ENCODE results near the gene DDX51. TPM values are rescaled to one million over a fixed set of nuclear protein-coding genes. Genes with fewer than 3 reads are reported as not detected.

The DDX51 gene
- total RNA-seq, 1 experiment from 2014 or later: 38.1 TPM

GRCh38 chr12:132187646-132188450 lies 43.7 kb upstream of the DDX51 start:
- Histone ChIP-seq H3K4me1 (ENCODE audit: control insufficient read depth in 1 of 2, insufficient read depth in 2 of 2, low read length in 2 of 2) (peaks cover 7 to 22% of the 10 kb centered on the region in 2 experiments), H3K9ac (ENCODE audit: low read length) (no peak overlapping the region), H3K36me3 (ENCODE audit: control insufficient read depth in 1 of 2, insufficient read depth in 2 of 2, low read length in 2 of 2) (no peaks in the 10 kb centered on the region), H3K27me3 (ENCODE audit: insufficient read depth, low read length) (0 out of 2 replicates have a peak, but pooled peaks cover 6% of the 10 kb centered on the region), H3K4me3 (replicated peaks in 1 of 2; ENCODE audit: low read depth in 1 of 2, low read length in 2 of 2) (no peak overlapping the region), H4K20me1 (ENCODE audit: insufficient read depth) (no peaks in the 10 kb centered on the region), H3K27ac (ENCODE audit: low read depth, low read length) (no peak overlapping the region), H3K79me2 (ENCODE audit: insufficient read depth, low read length) (no peaks in the 10 kb centered on the region), H3K9me3 (ENCODE audit: control insufficient read depth in 1 of 2, insufficient read depth in 1 of 2, low read depth in 1 of 2, low read length in 2 of 2) (peaks cover 0 to 3% of the 10 kb centered on the region in 2 experiments; a peak in 1 of 4 replicates), H3K9me2 (ENCODE audit: insufficient read depth) (no peaks in the 10 kb centered on the region), H2AFZ (ENCODE audit: low read depth, low read length, poor library complexity, severe bottlenecking) (no peak overlapping the region), H3K4me2 (ENCODE audit: low read length) (no peak overlapping the region)
- intact Hi-C loops (cut with micrococcal nuclease): no loop called here
- CTCF ChIA-PET: no interaction called here
- no peak for ATAC-seq
- POLR2A ChIA-PET: no interaction called here
- DNase-seq (ENCODE audit: low read depth, low spot score): no peak
- RAD21 ChIA-PET (ENCODE audit: low non-redundant PET in 1 of 2, low total read pairs in 2 of 2, uncharacterized antibody in 2 of 2, unreplicated experiment in 2 of 2): no interaction called here
- no TSS peak for BruUV-seq (replicated peaks)
- TF ChIP-seq, protein P1, sequence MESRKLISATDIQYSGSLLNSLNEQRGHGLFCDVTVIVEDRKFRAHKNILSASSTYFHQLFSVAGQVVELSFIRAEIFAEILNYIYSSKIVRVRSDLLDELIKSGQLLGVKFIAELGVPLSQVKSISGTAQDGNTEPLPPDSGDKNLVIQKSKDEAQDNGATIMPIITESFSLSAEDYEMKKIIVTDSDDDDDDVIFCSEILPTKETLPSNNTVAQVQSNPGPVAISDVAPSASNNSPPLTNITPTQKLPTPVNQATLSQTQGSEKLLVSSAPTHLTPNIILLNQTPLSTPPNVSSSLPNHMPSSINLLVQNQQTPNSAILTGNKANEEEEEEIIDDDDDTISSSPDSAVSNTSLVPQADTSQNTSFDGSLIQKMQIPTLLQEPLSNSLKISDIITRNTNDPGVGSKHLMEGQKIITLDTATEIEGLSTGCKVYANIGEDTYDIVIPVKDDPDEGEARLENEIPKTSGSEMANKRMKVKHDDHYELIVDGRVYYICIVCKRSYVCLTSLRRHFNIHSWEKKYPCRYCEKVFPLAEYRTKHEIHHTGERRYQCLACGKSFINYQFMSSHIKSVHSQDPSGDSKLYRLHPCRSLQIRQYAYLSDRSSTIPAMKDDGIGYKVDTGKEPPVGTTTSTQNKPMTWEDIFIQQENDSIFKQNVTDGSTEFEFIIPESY (IDR thresholded peaks at IDR 0.05; ENCODE audit: extremely low read depth, insufficient replicate concordance, low read length): no peak

DNA sequence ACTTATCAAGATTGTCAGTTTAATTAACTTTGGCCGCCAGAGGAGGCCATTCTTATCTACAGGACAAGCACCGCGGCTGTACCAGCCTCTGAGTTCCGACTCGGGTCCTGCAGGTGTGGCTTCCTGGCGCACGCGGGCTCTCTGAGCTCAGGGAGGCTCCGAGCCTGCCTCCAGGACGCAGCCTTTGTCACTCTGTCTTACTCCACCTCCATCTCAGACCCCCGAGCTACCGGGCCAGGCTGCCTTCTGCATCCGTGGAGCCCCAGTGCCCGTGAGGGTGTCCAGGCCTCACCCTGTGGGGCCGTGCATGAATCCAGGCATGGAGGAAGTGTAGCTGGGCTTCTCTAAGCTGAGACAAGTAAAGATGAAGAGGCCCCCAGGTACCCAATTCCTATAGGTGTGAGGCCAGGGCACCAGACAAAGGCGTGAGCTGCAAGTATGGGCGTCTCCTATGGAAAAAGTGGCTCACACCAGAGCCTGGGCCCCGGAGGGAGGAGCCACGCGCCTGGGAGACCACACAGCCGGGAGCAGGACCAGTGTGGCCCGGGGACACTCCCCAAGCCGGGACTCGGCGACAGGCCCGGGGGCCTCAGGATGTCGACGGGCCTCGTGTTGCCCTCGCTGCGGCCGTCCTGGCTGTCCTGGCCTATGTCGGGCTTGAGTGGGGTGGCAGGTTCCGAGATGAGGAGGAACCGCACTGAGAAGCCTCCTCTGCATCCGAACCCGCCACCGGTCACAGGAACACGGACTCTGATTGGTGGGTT lies 42.9 kb upstream of the DDX51 start:
- Histone ChIP-seq H3K4me1 (ENCODE audit: control insufficient read depth in 1 of 2, insufficient read depth in 2 of 2, low read length in 2 of 2) (peaks cover 7 to 22% of the 10 kb centered on the region in 2 experiments), H3K9me2 (ENCODE audit: insufficient read depth) (no peaks in the 10 kb centered on the region), H3K36me3 (ENCODE audit: control insufficient read depth in 1 of 2, insufficient read depth in 2 of 2, low read length in 2 of 2) (no peaks in the 10 kb centered on the region), H3K9me3 (ENCODE audit: control insufficient read depth in 1 of 2, insufficient read depth in 1 of 2, low read depth in 1 of 2, low read length in 2 of 2) (no peaks in the 10 kb centered on the region), H3K4me2 (ENCODE audit: low read length) (no peak overlapping the region), H3K27me3 (ENCODE audit: insufficient read depth, low read length) (0 out of 2 replicates have a peak, but pooled peaks cover 6% of the 10 kb centered on the region), H4K20me1 (ENCODE audit: insufficient read depth) (no peaks in the 10 kb centered on the region), H2AFZ (ENCODE audit: low read depth, low read length, poor library complexity, severe bottlenecking) (no peak overlapping the region), H3K79me2 (ENCODE audit: insufficient read depth, low read length) (no peaks in the 10 kb centered on the region), H3K27ac (ENCODE audit: low read depth, low read length) (no peak overlapping the region), H3K9ac (ENCODE audit: low read length) (no peak overlapping the region), H3K4me3 (replicated peaks in 1 of 2; ENCODE audit: low read depth in 1 of 2, low read length in 2 of 2) (no peak overlapping the region)
- ChIA-PET CTCF (no interaction called here), POLR2A (no interaction called here), RAD21 (ENCODE audit: low non-redundant PET in 1 of 2, low total read pairs in 2 of 2, uncharacterized antibody in 2 of 2, unreplicated experiment in 2 of 2) (no interaction called here)
- no peak for DNase-seq (ENCODE audit: low read depth, low spot score)
- BruUV-seq (replicated peaks): no TSS peak
- ATAC-seq: no peak
- intact Hi-C loops (cut with micrococcal nuclease): no loop called here
- no peak for TF ChIP-seq YY1 (IDR thresholded peaks at IDR 0.05; ENCODE audit: extremely low read depth, insufficient replicate concordance, low read depth, low read length)
- no peak for TF ChIP-seq POLR2A (IDR thresholded peaks at IDR 0.05; ENCODE audit: borderline replicate concordance, extremely low read depth, insufficient read depth, insufficient read length)
- TF ChIP-seq TCF7L2 (IDR thresholded peaks at IDR 0.05; ENCODE audit: borderline replicate concordance, extremely low read depth, insufficient read depth, insufficient read length): no peak
- no peak for TF ChIP-seq SP1 (IDR thresholded peaks at IDR 0.05; ENCODE audit: low read depth)
- TF ChIP-seq, protein P1 (IDR thresholded peaks at IDR 0.05; ENCODE audit: extremely low read depth, insufficient replicate concordance, low read length): no peak
- TF ChIP-seq ZNF274 (IDR thresholded peaks at IDR 0.05; ENCODE audit: low read depth, low read length): no peak
- no peak for TF ChIP-seq CEBPB (IDR thresholded peaks at IDR 0.05; ENCODE audit: low read depth)
- no peak for TF ChIP-seq EZH2phosphoT487 (IDR thresholded peaks at IDR 0.05; ENCODE audit: borderline replicate concordance)
- TF ChIP-seq SRF (IDR thresholded peaks at IDR 0.05; ENCODE audit: low read depth): no peak
- no peak for TF ChIP-seq ELF1 (IDR thresholded peaks at IDR 0.05; ENCODE audit: borderline replicate concordance, low read depth)
- no peak for TF ChIP-seq CBX3 (IDR thresholded peaks at IDR 0.05; ENCODE audit: low read depth)
- TF ChIP-seq, protein P2, sequence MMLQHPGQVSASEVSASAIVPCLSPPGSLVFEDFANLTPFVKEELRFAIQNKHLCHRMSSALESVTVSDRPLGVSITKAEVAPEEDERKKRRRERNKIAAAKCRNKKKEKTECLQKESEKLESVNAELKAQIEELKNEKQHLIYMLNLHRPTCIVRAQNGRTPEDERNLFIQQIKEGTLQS (IDR thresholded peaks at IDR 0.05): no peak
- no peak for TF ChIP-seq SIN3A (IDR thresholded peaks at IDR 0.05; ENCODE audit: low read depth)

All from HCT116 (cell line).